ENCODE data around the gene PUS1.
"Not testable (repeated sequence)": the region's sequence is repeated elsewhere in the genome, so short reads cannot be mapped to it uniquely, and the experiment has no call there.

PUS1 gene

GRCh38 chr12:131928711-131929580 is at the start of gene PUS1:
TSS of gene PUS1 (plus strand) at chr12:131929276. CDS start at chr12:131929723, 447 bp downstream.
- DNase-seq (ENCODE audit: low spot score): peak; percentile 84

- DNase-seq (ENCODE audit: low spot score): no peak
These were observed 46.1 kb upstream of the PUS1 start for GRCh38 chr12:131882804-131883520.

DNA sequence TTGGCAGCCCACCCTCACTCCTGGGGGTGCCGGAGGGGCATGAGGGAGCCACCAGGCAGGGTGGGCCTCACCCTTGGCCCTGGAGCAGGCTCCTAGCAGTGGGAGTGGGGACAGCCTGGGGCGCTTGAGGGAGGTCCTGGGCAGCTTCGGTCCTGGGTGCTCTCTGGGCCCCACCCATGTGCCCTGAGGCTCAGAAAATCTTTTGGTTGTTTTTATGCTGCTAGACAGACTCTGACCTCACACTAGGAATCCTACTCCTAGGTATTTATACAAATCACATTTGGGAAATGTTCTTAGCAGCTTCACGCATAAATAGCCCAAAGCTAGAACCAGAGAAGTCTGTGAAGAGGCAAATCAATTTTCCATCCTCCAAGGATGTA is 45.6 kb upstream of the PUS1 start:
- DNase-seq (ENCODE audit: low spot score): no peak

- DNase-seq (ENCODE audit: low spot score): not testable (repeated sequence)
These were observed 44.0 kb upstream of the PUS1 start for GRCh38 chr12:131885076-131885475.

GRCh38 chr12:131885543-131886057 is 43.5 kb upstream of the PUS1 start:
- DNase-seq (ENCODE audit: low spot score): no peak

GRCh38 chr12:131891722-131892121 is 37.4 kb upstream of the PUS1 start:
- DNase-seq (ENCODE audit: low spot score): not testable (repeated sequence)

- DNase-seq (ENCODE audit: low spot score): no peak
These were observed 36.1 kb upstream of the PUS1 start for GRCh38 chr12:131892711-131893604.

- DNase-seq (ENCODE audit: low spot score): no peak
These were observed 35.3 kb upstream of the PUS1 start for GRCh38 chr12:131893605-131894312.

DNA sequence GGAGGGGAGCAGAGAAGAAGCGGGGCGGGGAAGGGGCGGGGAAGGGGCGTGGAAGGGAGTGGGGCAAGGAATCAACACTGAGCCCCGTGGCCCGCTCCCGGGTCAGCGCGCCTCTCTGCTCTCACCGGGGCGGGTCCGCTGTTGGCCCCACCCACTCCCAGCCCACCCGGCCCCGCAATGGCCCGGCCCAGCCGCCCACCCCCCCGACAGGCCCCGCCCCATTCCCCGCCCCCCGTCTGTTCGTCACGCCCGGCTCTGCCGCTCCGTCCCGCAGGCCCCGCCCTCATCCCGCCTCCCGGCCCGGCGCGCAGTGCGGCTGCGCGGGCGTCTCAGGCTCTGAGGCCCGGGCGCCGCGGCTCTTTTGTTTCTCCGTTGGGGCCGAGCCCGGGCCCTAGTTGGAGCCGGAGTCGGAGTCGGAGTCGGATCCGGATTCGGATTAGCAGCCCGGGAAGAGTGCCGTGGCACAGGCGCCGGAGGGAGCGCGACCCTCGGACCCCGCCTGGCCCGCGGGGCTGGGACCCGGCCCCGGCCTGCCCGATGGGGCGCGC is 34.7 kb upstream of the PUS1 start, which contains the start of gene ULK1:
TSS of gene ULK1 (plus strand) at position 310 of the 548 bp plus-strand sequence. CDS start 380 bp downstream, outside the sequence.
- DNase-seq (ENCODE audit: low spot score): peak; percentile 85

GRCh38 chr12:131894981-131895639 is 34.0 kb upstream of the PUS1 start:
- no peak for DNase-seq (ENCODE audit: low spot score)

- DNase-seq (ENCODE audit: low spot score): no peak
These were observed 33.4 kb upstream of the PUS1 start for GRCh38 chr12:131895640-131896079.

DNA sequence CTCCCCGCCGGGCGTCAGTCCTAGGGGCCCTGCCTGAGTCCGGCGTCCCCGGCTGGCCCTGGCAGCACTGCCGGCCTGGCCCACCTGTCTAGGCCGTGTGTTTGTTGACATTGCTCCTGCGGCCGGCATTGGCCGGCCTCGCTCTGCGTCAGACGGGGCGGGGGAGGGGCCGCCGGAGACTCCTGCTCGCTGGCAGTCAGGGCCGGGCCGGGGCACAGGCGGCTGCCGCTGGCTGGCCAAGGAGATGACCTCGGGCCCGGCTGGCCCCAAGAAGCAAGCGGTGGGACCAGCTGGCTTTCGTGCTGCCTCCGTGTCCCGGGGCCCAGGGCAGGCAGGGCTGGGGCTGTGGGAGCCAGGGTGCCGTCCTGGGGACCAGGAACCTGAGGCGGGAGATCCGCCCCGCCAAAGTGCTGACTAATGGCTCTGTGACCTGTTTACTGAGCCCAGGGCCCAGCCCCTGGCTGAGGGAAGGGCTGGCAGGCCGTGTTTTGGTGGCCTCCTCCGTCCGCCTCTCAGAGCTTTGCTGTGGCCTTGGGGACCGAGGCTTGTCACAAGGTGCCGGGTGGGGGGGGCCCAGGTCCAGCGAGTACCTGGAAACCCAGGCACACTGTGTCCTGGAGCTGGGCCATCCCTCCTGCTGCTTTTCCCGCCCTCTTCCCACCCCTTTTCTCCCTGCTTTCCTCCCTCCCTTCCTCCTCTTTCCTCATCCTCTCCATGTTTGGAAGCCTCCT is 32.8 kb upstream of the PUS1 start:
- DNase-seq (ENCODE audit: low spot score): peak; percentile 69

DNA sequence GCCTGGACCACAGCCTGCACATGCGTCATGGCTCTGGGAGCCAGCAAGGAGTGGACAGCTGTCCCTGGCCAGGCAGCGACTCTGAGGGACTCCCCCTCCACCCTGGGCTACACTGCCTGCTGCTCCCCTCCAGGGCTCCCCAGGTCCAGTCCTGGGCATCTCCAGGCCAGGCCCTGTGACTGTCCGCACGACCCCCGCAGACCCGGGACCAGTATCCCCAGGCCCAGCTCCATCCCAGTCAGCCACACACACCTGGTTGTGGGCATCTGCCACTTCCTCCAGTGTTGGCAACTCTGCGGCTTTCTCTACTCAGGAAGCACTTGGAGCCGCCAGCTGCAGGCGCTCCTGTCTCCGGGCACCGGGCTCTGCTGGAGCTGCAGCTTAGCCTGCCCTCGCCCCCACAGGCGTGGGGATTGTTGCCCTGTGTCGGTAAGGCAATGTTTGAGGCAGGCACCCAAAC is 32.2 kb upstream of the PUS1 start:
- no peak for DNase-seq (ENCODE audit: low spot score)

GRCh38 chr12:131897276-131897675 is 31.8 kb upstream of the PUS1 start:
- DNase-seq (ENCODE audit: low spot score): no peak

DNA sequence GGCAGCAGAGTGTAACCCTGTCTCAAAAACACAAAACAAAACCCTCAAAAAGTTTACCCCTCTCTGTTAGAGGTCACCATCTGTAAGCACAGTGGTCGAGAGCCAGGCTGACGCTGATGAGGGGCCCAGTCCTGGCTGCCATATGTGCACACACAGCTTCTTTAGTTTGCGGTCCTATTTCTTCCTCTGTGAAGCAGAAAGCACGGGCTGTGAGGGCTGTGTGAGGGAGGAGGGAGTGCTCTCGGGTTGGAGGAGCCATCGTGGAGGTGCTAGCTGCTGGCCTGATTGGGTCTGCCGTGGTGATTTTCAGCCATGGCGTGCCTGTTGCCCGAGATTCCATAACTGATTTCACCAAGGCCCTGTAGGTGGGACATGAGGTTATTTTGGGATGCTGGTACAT is 31.2 kb upstream of the PUS1 start:
- no peak for DNase-seq (ENCODE audit: low spot score)

DNA sequence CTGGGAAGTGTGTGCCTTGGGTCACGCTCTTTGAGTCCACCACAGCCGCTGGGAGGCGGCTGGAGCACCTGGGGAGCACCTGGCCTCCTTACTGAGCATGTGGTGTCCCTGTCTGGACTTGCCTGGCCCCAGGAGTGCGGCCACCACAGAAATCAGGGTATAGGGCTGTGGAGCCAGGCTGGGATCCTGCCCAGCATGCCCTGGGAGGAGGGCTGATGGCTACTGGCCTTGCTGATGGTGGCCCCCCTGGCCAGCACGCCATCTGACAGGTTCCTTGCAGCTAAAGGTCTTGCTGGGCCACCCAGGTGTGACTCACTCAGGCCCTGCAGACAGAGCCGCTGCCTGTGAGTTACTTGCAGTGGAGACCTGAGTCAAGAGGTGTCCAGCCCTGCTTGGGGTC is 28.7 kb upstream of the PUS1 start:
- no peak for DNase-seq (ENCODE audit: low spot score)

- DNase-seq (ENCODE audit: low spot score): no peak
These were observed 27.4 kb upstream of the PUS1 start for GRCh38 chr12:131901431-131902331.

All from kidney capillary endothelial cell (primary cell).